Measurements from ENCODE around the gene PGM1. TPM values are rescaled to one million over a fixed set of nuclear protein-coding genes. Genes with fewer than 3 reads are reported as not detected.

PGM1 gene
- total RNA-seq, 1 donor from 2014 or later: 144 TPM

GRCh38 chr1:63638471-63638870 lies 45.3 kb downstream of the PGM1 start:
- Histone ChIP-seq H3K36me3 (ENCODE audit: control insufficient read depth in 3 of 3, insufficient read depth in 3 of 3, low read length in 3 of 3) (peaks cover 31 to 65% (median 61%) of the 10 kb centered on the region in 3 donors), H3K27ac (ENCODE audit: low read depth, low read length) (no peak overlapping the region), H3K4me3 (ENCODE audit: low read length in 3 of 3) (no peak overlapping the region), H3K9ac (ENCODE audit: low read depth in 1 of 3, low read length in 3 of 3) (no peak overlapping the region), H3K9me3 (ENCODE audit: control insufficient read depth in 3 of 3, low read length in 3 of 3) (no peaks in the 10 kb centered on the region), H3K4me1 (ENCODE audit: control insufficient read depth in 3 of 3, insufficient read depth in 3 of 3, low read length in 3 of 3) (peaks cover 13 to 42% (median 31%) of the 10 kb centered on the region in 3 donors), H3K27me3 (ENCODE audit: control insufficient read depth in 3 of 3, insufficient read depth in 3 of 3, low read length in 3 of 3) (no peaks in the 10 kb centered on the region)

- Histone ChIP-seq H3K4me3 (ENCODE audit: low read length in 3 of 3) (no peak overlapping the region), H3K27me3 (ENCODE audit: control insufficient read depth in 3 of 3, insufficient read depth in 3 of 3, low read length in 3 of 3) (no peaks in the 10 kb centered on the region), H3K9me3 (ENCODE audit: control insufficient read depth in 3 of 3, low read length in 3 of 3) (no peaks in the 10 kb centered on the region), H3K27ac (ENCODE audit: low read depth, low read length) (no peak overlapping the region), H3K36me3 (ENCODE audit: control insufficient read depth in 3 of 3, insufficient read depth in 3 of 3, low read length in 3 of 3) (peaks cover 31 to 65% (median 61%) of the 10 kb centered on the region in 3 donors), H3K9ac (ENCODE audit: low read depth in 1 of 3, low read length in 3 of 3) (no peak overlapping the region), H3K4me1 (ENCODE audit: control insufficient read depth in 3 of 3, insufficient read depth in 3 of 3, low read length in 3 of 3) (peaks cover 17 to 46% (median 35%) of the 10 kb centered on the region in 3 donors)
These were observed 45.7 kb downstream of the PGM1 start for GRCh38 chr1:63638875-63639274.

- Histone ChIP-seq H3K4me3 (ENCODE audit: low read length in 3 of 3) (no peak overlapping the region), H3K9ac (ENCODE audit: low read depth in 1 of 3, low read length in 3 of 3) (no peak overlapping the region), H3K27me3 (ENCODE audit: control insufficient read depth in 3 of 3, insufficient read depth in 3 of 3, low read length in 3 of 3) (no peaks in the 10 kb centered on the region), H3K27ac (ENCODE audit: low read depth, low read length) (peak overlapping the region; percentile 5), H3K36me3 (ENCODE audit: control insufficient read depth in 3 of 3, insufficient read depth in 3 of 3, low read length in 3 of 3) (peaks cover 26 to 56% (median 45%) of the 10 kb centered on the region in 3 donors), H3K9me3 (ENCODE audit: control insufficient read depth in 3 of 3, low read length in 3 of 3) (no peaks in the 10 kb centered on the region), H3K4me1 (ENCODE audit: control insufficient read depth in 3 of 3, insufficient read depth in 3 of 3, low read length in 3 of 3) (peaks cover 35 to 59% (median 55%) of the 10 kb centered on the region in 3 donors)
These were observed 47.7 kb downstream of the PGM1 start for GRCh38 chr1:63640633-63641567.

GRCh38 chr1:63641615-63642014 lies 48.4 kb downstream of the PGM1 start:
- Histone ChIP-seq H3K27ac (ENCODE audit: low read depth, low read length) (peak overlapping the region; percentile 5), H3K4me1 (ENCODE audit: control insufficient read depth in 3 of 3, insufficient read depth in 3 of 3, low read length in 3 of 3) (peaks cover 38 to 57% (median 57%) of the 10 kb centered on the region in 3 donors), H3K36me3 (ENCODE audit: control insufficient read depth in 3 of 3, insufficient read depth in 3 of 3, low read length in 3 of 3) (peaks cover 20 to 53% (median 38%) of the 10 kb centered on the region in 3 donors), H3K9me3 (ENCODE audit: control insufficient read depth in 3 of 3, low read length in 3 of 3) (no peaks in the 10 kb centered on the region), H3K9ac (ENCODE audit: low read depth in 1 of 3, low read length in 3 of 3) (no peak overlapping the region), H3K27me3 (ENCODE audit: control insufficient read depth in 3 of 3, insufficient read depth in 3 of 3, low read length in 3 of 3) (no peaks in the 10 kb centered on the region), H3K4me3 (ENCODE audit: low read length in 3 of 3) (no peak overlapping the region)

- Histone ChIP-seq H3K36me3 (ENCODE audit: control insufficient read depth in 3 of 3, insufficient read depth in 3 of 3, low read length in 3 of 3) (peaks cover 11 to 45% (median 26%) of the 10 kb centered on the region in 3 donors), H3K4me3 (ENCODE audit: low read length in 3 of 3) (peak overlapping the region in 2 of 3 donors; percentile 39 to 52)
These were observed 49.7 kb downstream of the PGM1 start for GRCh38 chr1:63642901-63643300.

GRCh38 chr1:63643517-63643916 lies 50.3 kb downstream of the PGM1 start:
- Histone ChIP-seq H3K9ac (ENCODE audit: low read depth in 1 of 3, low read length in 3 of 3) (peak overlapping the region in 2 of 3 donors; percentile 32 to 46), H3K4me1 (ENCODE audit: control insufficient read depth in 3 of 3, insufficient read depth in 3 of 3, low read length in 3 of 3) (peaks cover 38 to 57% (median 54%) of the 10 kb centered on the region in 3 donors), H3K4me3 (ENCODE audit: low read length in 3 of 3) (peak overlapping the region; percentile 8 to 52 (median 39)), H3K27ac (ENCODE audit: low read depth, low read length) (peak overlapping the region; percentile 88), H3K9me3 (ENCODE audit: control insufficient read depth in 3 of 3, low read length in 3 of 3) (no peaks in the 10 kb centered on the region), H3K27me3 (ENCODE audit: control insufficient read depth in 3 of 3, insufficient read depth in 3 of 3, low read length in 3 of 3) (no peaks in the 10 kb centered on the region), H3K36me3 (ENCODE audit: control insufficient read depth in 3 of 3, insufficient read depth in 3 of 3, low read length in 3 of 3) (peaks cover 13 to 45% (median 23%) of the 10 kb centered on the region in 3 donors)

More at GRCh38 chr1:63642901-63643300, 49.7 kb downstream of the PGM1 start:
- H3K9ac ChIP-seq (ENCODE audit: low read depth in 1 of 3, low read length in 3 of 3): peak overlapping the region in 1 of 3 donors; percentile 46
- H3K27me3 ChIP-seq (ENCODE audit: control insufficient read depth in 3 of 3, insufficient read depth in 3 of 3, low read length in 3 of 3): no peaks in the 10 kb centered on the region
- peak overlapping the region; percentile 88 for H3K27ac ChIP-seq (ENCODE audit: low read depth, low read length)
- H3K9me3 ChIP-seq (ENCODE audit: control insufficient read depth in 3 of 3, low read length in 3 of 3): no peaks in the 10 kb centered on the region
- H3K4me1 ChIP-seq (ENCODE audit: control insufficient read depth in 3 of 3, insufficient read depth in 3 of 3, low read length in 3 of 3): peaks cover 38 to 57% (median 57%) of the 10 kb centered on the region in 3 donors

GRCh38 chr1:63643926-63644325 lies 50.7 kb downstream of the PGM1 start:
- peak overlapping the region; percentile 88 for H3K27ac ChIP-seq (ENCODE audit: low read depth, low read length)
- H3K36me3 ChIP-seq (ENCODE audit: control insufficient read depth in 3 of 3, insufficient read depth in 3 of 3, low read length in 3 of 3): peaks cover 12 to 47% (median 23%) of the 10 kb centered on the region in 3 donors
- H3K4me3 ChIP-seq (ENCODE audit: low read length in 3 of 3): peak overlapping the region in 1 of 3 donors; percentile 52

GRCh38 chr1:63645317-63645716 lies 52.1 kb downstream of the PGM1 start:
- Histone ChIP-seq H3K4me3 (ENCODE audit: low read length in 3 of 3) (peak overlapping the region in 1 of 3 donors; percentile 35), H3K9ac (ENCODE audit: low read depth in 1 of 3, low read length in 3 of 3) (peak overlapping the region in 2 of 3 donors; percentile 19 to 24), H3K4me1 (ENCODE audit: control insufficient read depth in 3 of 3, insufficient read depth in 3 of 3, low read length in 3 of 3) (peaks cover 40 to 55% (median 45%) of the 10 kb centered on the region in 3 donors), H3K27ac (ENCODE audit: low read depth, low read length) (peak overlapping the region; percentile 53), H3K9me3 (ENCODE audit: control insufficient read depth in 3 of 3, low read length in 3 of 3) (no peaks in the 10 kb centered on the region), H3K27me3 (ENCODE audit: control insufficient read depth in 3 of 3, insufficient read depth in 3 of 3, low read length in 3 of 3) (no peaks in the 10 kb centered on the region), H3K36me3 (ENCODE audit: control insufficient read depth in 3 of 3, insufficient read depth in 3 of 3, low read length in 3 of 3) (peaks cover 6 to 41% (median 20%) of the 10 kb centered on the region in 3 donors)

More at GRCh38 chr1:63643926-63644325, 50.7 kb downstream of the PGM1 start:
- peaks cover 38 to 58% (median 51%) of the 10 kb centered on the region in 3 donors for H3K4me1 ChIP-seq (ENCODE audit: control insufficient read depth in 3 of 3, insufficient read depth in 3 of 3, low read length in 3 of 3)
- no peaks in the 10 kb centered on the region for H3K9me3 ChIP-seq (ENCODE audit: control insufficient read depth in 3 of 3, low read length in 3 of 3)
- H3K27me3 ChIP-seq (ENCODE audit: control insufficient read depth in 3 of 3, insufficient read depth in 3 of 3, low read length in 3 of 3): no peaks in the 10 kb centered on the region
- peak overlapping the region in 1 of 3 donors; percentile 46 for H3K9ac ChIP-seq (ENCODE audit: low read depth in 1 of 3, low read length in 3 of 3)

- H3K4me3 ChIP-seq (ENCODE audit: low read length in 3 of 3): no peak overlapping the region
- no peaks in the 10 kb centered on the region for H3K9me3 ChIP-seq (ENCODE audit: control insufficient read depth in 3 of 3, low read length in 3 of 3)
- H3K27me3 ChIP-seq (ENCODE audit: control insufficient read depth in 3 of 3, insufficient read depth in 3 of 3, low read length in 3 of 3): no peaks in the 10 kb centered on the region
- H3K9ac ChIP-seq (ENCODE audit: low read depth in 1 of 3, low read length in 3 of 3): no peak overlapping the region
- H3K27ac ChIP-seq (ENCODE audit: low read depth, low read length): no peak overlapping the region
- peaks cover 24 to 39% (median 25%) of the 10 kb centered on the region in 3 donors for H3K4me1 ChIP-seq (ENCODE audit: control insufficient read depth in 3 of 3, insufficient read depth in 3 of 3, low read length in 3 of 3)
- H3K36me3 ChIP-seq (ENCODE audit: control insufficient read depth in 3 of 3, insufficient read depth in 3 of 3, low read length in 3 of 3): peaks cover 20 to 46% (median 40%) of the 10 kb centered on the region in 3 donors
These were observed 55.5 kb downstream of the PGM1 start for GRCh38 chr1:63648689-63649088.

All from skeletal muscle tissue (tissue), 4 donors.